Upper lobe of left lung (tissue), 4 donors: ENCODE measurements around the gene CCR9.

Experiments
- EP300 ChIP-seq, 4 donors: sonication (generic); formaldehyde crosslinking; IDR thresholded peaks; one replicate each; pipeline ENCODE4 v1.5.1; 2017; ENCODE audit warnings: antibody characterized with exemption in 4 of 4, control low read depth in 2 of 4
- POLR2A ChIP-seq, 4 donors: fragments of 450-650 bp; IDR thresholded peaks; one replicate each; pipeline ENCODE4 v1.5.1; 2016 to 2017; ENCODE audit warnings: antibody characterized with exemption in 4 of 4, mild to moderate bottlenecking in 2 of 4
- POLR2AphosphoS5 ChIP-seq, 2 donors: sonication (generic); formaldehyde crosslinking; IDR thresholded peaks; one replicate each; pipeline ENCODE4 v1.5.1; 2017; ENCODE audit warnings: antibody characterized with exemption in 2 of 2
- TF ChIP-seq, protein P1 (sequence below), 6 experiments: fragments of 450-650 bp in 4 of 6; fragments of 200-600 bp in 2 of 6; sonication (generic) in 2 of 6; IDR thresholded peaks; one replicate each; pipeline ENCODE4 v1.5.1; 2016 to 2019; ENCODE audit warnings: antibody characterized with exemption in 6 of 6

DNA sequence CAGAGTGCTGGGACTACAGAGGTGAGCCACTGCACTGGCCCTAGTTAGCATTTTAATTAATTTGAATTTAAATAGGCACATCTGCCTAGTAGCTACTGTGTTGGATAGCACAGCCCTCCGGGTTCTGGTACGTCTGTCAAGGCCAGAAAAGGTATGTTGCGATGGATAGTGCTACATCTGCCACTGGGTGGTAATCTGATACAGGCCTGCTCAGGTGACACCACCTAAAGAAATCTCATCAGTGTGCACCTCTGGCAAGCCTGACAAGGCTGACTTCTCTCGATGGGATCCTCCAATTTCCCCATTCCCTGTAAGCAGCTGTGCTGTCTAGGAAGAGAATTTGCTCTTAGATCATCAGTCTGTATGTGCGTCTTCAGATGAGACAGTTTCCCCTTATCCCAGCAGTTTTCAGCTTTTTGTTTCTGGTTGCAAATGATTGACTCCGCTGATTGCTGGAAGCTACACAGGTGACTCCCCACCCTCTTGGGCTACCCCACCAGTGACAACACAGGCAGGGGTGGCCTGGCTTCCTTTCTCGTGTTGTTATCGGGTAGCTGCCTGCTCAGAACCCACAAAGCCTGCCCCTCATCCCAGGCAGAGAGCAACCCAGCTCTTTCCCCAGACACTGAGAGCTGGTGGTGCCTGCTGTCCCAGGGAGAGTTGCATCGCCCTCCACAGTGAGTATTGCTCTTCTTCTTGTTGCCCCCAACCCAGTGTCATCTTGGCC is at the start of gene CCR9:
- TF ChIP-seq, protein P1, sequence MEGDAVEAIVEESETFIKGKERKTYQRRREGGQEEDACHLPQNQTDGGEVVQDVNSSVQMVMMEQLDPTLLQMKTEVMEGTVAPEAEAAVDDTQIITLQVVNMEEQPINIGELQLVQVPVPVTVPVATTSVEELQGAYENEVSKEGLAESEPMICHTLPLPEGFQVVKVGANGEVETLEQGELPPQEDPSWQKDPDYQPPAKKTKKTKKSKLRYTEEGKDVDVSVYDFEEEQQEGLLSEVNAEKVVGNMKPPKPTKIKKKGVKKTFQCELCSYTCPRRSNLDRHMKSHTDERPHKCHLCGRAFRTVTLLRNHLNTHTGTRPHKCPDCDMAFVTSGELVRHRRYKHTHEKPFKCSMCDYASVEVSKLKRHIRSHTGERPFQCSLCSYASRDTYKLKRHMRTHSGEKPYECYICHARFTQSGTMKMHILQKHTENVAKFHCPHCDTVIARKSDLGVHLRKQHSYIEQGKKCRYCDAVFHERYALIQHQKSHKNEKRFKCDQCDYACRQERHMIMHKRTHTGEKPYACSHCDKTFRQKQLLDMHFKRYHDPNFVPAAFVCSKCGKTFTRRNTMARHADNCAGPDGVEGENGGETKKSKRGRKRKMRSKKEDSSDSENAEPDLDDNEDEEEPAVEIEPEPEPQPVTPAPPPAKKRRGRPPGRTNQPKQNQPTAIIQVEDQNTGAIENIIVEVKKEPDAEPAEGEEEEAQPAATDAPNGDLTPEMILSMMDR (IDR thresholded peaks at IDR 0.05): no peak
- TF ChIP-seq POLR2AphosphoS5 (IDR thresholded peaks at IDR 0.05) (no peak), POLR2A (IDR thresholded peaks at IDR 0.05) (no peak), EP300 (IDR thresholded peaks at IDR 0.05) (no peak)
